Body of pancreas (tissue), 4 donors: ENCODE results near the gene HS6ST2.

Source experiments
- POLR2A ChIP-seq, 3 donors: fragments of 450-650 bp; IDR thresholded peaks; one replicate each; pipeline ENCODE4 v1.6.1; 2016; ENCODE audit warnings: antibody characterized with exemption in 3 of 3, mild to moderate bottlenecking in 2 of 3
- TF ChIP-seq, protein P1 (sequence below), 7 experiments: fragments of 450-650 bp in 4 of 7; fragments of 200-600 bp in 3 of 7; sonication (generic) in 3 of 7; IDR thresholded peaks; one replicate each; pipeline ENCODE4 v1.5.1; 2016 to 2019; ENCODE audit warnings: antibody characterized with exemption in 7 of 7

DNA sequence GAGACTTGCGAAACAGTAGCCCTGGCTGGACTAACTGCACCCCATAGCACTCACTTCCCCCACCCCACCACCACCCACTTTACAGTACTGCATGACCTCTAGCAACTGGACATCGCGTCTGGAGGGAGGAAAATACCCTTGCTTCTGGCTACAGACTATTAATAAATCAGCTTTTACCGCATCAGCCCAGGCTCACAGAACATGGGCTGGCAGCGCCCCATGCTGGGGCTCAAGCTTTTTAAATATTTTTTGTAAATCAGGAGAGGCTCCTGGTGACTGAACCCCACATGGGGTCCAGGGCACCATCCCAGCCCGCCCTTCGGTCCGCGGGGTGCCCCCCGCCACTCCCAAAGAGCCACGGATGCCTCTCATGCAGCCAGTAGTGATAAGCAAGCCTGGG, 2.7 kb downstream of the HS6ST2 start:
- TF ChIP-seq, protein P1, sequence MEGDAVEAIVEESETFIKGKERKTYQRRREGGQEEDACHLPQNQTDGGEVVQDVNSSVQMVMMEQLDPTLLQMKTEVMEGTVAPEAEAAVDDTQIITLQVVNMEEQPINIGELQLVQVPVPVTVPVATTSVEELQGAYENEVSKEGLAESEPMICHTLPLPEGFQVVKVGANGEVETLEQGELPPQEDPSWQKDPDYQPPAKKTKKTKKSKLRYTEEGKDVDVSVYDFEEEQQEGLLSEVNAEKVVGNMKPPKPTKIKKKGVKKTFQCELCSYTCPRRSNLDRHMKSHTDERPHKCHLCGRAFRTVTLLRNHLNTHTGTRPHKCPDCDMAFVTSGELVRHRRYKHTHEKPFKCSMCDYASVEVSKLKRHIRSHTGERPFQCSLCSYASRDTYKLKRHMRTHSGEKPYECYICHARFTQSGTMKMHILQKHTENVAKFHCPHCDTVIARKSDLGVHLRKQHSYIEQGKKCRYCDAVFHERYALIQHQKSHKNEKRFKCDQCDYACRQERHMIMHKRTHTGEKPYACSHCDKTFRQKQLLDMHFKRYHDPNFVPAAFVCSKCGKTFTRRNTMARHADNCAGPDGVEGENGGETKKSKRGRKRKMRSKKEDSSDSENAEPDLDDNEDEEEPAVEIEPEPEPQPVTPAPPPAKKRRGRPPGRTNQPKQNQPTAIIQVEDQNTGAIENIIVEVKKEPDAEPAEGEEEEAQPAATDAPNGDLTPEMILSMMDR (IDR thresholded peaks at IDR 0.05): no peak
- no peak for TF ChIP-seq POLR2A (IDR thresholded peaks at IDR 0.05)
